IPS-18c (cell line): ENCODE results near the gene GGCT.
"Not testable (repeated sequence)": the region's sequence is repeated elsewhere in the genome, so short reads cannot be mapped to it uniquely, and the experiment has no call there.

Experiments
- H3K4me3 ChIP-seq: 2 replicates; pipeline ENCODE4 v1.7.0; 2013; ENCODE audit warnings: low read depth, mild to moderate bottlenecking, low read length, moderate library complexity; ENCODE audit not compliant: insufficient read depth
- H3K9me3 ChIP-seq: one replicate; pipeline ENCODE4 v1.6.1; 2013; ENCODE audit warnings: mild to moderate bottlenecking, low read length, moderate library complexity; ENCODE audit not compliant: control insufficient read depth, insufficient read depth

The GGCT gene, protein sequence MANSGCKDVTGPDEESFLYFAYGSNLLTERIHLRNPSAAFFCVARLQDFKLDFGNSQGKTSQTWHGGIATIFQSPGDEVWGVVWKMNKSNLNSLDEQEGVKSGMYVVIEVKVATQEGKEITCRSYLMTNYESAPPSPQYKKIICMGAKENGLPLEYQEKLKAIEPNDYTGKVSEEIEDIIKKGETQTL

DNA sequence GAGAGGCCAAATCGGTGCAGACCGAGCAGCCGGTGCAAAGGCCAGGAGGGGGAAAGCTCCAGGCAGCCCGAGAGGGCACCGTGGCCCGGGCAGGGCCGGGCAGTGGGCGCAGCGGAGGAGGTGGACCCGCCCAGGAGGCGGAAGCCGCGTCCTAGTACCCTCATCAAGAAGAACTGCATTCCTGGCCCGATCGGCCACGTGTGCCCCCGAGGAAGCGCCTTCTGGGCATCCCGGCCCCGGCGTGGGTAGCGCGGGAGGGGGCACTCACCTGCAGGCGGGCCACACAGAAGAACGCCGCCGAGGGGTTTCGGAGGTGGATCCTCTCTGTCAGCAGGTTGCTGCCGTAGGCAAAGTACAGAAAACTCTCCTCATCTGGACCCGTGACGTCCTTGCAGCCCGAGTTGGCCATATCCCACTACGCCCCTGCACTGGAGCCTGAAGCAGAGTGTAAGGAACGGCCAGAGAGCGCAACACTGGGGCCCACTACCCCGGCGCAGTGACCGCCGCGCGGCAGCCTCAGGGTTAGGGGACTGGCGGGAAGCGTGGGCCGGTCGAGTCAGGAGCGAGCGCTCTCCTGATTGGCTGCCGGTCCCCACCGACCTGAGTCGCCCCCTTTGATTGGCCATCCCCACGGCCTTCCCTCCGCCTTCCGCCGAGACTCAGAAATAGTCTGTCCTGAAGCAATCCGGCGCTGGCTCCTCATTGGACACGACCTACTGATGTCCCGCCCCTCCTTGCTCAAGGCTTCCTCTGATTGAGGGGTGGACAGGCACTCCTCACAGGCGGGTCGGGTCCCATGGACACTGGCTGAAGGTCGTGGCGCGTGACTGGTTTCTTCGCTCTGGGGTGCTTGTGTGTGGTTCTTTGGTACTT lies at the start of gene GGCT:
TSS of gene GGCT (minus strand) at position 529 of the 873 bp plus-strand sequence. CDS start at position 409, 120 bp downstream.
- H3K9me3 ChIP-seq: peaks cover 3% of the 10 kb centered on the region
- H3K4me3 ChIP-seq: peak within 1 kb of the TSS; percentile 95

DNA sequence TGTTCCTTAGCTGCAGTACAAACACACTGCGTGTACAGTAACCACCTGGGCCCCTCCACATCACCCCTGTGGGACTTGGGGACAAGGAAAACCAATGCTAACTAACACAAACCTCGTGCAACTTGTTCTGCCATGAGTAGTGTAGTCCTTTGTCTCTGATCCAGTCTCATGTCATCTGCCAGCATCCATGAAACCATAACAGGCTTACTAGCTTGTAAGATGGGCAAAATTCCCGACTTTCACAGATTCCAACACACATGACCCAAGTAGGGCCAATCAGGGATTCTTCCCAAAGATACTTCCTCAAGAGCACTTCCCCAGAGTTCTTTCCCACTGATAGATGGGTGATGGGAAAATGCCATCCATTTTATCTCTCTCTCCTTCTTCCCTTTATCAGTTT lies 48.9 kb upstream of the GGCT start:
- Histone ChIP-seq H3K4me3 (no peak overlapping the region), H3K9me3 (no peaks in the 10 kb centered on the region)

DNA sequence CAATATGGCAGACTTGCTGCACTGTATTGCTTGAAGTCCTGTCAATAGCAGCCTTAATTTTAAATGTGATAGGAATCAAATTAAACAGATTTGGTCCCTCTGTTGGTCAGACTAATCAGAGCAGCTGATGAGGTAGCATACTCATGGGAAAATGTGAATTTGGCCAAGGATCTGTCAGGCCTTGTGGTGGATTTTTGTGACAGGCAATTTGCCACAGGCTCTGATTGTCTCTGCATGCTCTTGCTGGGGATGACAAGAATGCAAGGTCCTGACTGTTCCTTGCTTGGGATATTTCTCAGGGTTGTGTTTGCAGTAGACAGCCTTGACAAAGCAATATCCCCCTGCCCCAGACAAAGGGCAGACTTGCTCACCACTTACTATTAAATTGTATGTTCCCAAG lies 48.5 kb upstream of the GGCT start:
- no peak overlapping the region for H3K4me3 ChIP-seq
- no peaks in the 10 kb centered on the region for H3K9me3 ChIP-seq

DNA sequence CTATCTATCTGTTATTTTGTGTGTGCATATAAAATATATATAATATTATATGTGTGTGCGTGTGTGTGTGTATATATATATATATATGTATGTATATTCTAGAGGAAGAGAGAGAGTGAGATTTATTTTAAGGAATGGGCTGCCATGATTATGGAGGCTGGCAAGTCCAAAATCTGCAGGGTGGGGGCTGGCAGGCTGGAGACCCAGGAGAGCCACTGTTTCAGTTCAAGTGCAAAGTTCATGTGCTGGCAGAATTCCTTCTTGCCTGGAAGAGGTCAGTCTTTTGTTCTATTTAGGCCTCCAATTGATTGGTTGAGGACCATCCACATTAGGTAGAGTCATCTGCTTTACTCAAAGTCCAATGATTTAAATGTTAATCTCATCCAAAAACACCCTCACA lies 47.7 kb upstream of the GGCT start:
- Histone ChIP-seq H3K9me3 (no peaks in the 10 kb centered on the region), H3K4me3 (no peak overlapping the region)

DNA sequence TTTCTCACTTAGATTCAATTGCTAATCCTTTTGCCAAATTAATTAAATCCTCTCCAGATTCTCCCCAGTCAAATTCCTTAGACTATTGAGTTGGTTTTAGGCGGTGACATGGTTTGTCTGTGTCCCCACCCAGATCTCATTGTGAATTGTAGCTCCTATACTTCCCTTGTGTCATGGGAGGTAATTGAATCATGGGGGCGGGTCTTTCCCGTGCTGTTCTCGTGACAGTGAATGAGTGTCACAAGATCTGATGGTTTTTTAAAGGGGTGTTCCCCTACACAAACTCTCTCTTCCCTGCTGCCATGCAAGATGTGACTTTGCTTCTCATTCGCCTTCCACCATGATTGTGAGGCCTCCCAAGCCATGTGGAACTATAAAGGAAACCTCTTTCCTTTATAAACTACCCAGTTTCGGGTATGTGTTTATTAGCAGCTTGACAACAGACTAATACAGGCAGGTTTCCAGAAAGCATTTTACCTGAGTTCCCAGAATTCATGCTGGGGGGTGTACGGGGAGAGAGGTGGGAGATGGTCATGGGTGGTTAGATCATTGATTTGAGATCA lies 45.4 kb upstream of the GGCT start:
- no peaks in the 10 kb centered on the region for H3K9me3 ChIP-seq
- no peak overlapping the region for H3K4me3 ChIP-seq

DNA sequence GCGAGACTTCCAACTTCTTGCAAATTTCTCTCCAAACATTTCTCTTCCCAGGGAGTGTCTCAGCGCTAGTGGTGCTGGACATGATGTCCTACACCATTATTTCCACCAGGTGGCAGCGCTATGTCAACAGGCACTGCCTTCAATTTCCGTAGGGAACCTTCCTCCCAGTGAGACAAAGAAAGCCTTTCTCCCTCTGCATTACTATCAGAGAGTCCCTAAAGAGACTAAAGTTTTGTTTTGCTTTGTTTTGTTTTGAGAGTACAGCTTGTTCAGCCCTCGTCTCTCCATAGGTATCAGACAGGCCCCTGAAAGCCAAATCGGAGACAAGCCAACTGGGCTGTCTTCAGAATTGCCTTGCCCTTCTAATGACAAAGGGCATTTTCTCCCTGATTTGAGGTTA lies 44.2 kb upstream of the GGCT start:
- no peak overlapping the region for H3K4me3 ChIP-seq

DNA sequence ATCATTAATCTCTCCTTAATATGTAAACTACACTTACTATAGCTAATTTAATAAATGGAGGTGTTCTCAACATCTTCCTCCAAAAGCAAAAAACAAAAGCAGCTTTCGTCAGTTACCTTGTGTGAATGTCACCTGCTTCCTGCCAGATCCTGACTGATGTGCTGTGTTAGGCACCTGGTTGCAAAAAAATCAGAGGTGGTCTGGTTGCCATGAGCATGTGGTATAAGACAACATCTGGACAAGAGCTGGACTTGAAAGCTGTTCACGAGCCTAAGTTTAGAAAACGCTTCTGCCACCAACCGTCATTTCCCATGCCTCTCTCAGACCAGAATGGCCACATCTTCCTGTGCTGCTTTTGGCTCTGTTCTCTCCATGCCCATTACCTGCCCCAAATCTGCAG lies 42.0 kb upstream of the GGCT start:
- no peaks in the 10 kb centered on the region for H3K9me3 ChIP-seq
- H3K4me3 ChIP-seq: no peak overlapping the region

More for the DNA sequence above, 44.2 kb upstream of the GGCT start:
- H3K9me3 ChIP-seq: no peaks in the 10 kb centered on the region

DNA sequence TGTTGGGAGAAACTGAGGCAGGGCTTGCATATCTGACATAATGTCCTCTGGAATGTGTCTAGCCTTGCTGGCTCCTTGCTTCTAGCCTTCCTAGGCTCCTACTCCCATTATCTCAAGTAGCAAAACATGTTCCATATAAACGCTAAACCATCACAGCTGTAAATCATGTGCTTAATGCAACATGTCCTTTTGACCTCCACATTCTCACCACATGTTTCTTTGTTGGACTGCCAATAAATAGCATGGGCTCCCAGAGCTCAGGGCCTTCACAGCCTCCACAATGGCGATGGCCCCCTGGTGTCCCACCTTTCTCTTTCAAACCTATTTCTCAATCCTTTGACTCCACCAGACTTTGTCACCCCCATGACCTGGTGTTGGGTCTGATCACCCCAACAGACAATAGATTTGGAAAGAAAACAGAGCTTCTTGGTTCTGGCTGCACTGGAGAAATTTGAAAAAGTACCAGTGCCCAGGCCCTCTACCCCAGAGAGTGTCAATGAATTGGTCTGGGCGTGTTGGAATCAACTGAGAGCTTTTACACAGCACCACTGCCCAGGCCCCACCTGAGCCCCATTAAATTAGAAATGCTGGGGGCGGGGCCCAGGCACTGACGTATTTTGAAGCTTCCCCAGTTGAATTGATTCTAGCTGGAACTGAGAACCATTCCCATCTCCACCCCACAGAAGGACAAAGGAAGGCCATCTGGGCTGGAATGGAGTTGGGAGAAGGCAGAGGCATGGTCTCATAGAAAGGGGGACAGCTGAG lies 41.3 kb upstream of the GGCT start:
- H3K9me3 ChIP-seq: no peaks in the 10 kb centered on the region
- H3K4me3 ChIP-seq: no peak overlapping the region

DNA sequence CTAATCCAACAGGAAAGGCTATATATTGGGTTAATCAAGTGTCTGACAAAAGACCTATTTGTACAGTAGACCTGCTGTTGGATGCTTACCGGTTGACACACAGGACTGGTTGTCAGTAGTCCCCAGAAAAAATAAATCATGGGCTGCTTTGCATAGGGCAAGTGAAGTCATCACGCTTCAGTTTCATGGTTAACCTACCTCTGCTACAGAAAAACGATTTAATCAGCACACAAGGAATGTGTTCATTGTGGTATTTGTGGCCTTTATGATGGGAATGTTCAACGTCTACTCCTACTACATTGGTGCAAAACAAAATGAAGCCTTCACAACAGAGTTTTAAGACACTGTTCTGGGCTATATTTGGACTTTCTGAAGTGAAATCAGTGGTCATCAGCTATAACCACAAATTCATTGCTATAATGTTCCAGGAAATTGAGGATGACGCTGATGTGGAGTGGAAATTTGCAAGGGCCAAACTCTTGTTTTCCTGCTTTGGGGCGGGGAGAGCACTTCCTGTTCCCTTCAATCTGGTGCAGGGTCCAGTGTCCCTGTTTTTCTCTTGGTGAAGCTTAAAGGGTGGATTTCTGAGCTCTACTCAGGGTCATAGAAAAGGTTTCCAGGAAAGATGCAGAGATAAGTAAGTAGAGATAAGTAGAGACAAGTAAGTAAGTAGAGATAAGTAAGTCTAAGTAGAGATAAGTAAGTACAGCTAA lies 39.3 kb upstream of the GGCT start:
- Histone ChIP-seq H3K9me3 (no peaks in the 10 kb centered on the region), H3K4me3 (no peak overlapping the region)

DNA sequence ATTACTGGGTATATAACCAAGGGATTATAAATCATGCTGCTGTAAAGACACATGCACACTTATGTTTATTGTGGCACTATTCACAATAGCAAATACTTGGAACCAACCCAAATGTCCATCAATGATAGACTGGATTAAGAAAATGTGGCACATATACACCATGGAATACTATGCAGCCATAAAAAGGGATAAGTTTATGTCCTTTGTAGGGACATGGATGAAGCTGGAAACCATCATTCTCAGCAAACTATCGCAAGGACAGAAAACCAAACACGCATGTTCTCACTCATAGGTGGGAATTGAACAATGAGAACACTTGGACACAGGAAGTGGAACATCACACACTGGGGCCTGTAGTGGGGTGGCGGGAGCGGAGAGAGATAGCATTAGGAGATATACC lies 38.5 kb upstream of the GGCT start:
- not testable (repeated sequence) for H3K9me3 ChIP-seq, H3K4me3 ChIP-seq

DNA sequence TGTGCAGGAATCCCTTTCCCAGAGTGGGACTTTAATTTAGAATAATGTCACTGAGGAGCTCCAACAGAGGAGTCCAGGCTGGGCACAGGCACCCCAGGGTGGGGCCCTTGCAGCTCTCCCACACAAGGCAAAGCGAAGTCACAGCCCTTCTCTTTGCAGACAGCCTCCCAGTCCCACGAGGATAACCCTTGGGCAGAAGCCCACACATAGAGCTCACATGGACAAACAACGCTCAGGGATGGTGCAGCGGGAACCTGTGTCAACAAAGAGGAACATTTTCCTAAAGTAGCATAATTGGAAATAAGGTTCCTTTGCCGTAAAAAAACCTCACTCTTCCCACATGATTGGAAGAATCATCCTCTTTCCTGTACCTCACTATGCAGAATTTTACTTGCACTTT lies 29.3 kb upstream of the GGCT start:
- Histone ChIP-seq H3K9me3 (peaks cover 9% of the 10 kb centered on the region), H3K4me3 (no peak overlapping the region)

DNA sequence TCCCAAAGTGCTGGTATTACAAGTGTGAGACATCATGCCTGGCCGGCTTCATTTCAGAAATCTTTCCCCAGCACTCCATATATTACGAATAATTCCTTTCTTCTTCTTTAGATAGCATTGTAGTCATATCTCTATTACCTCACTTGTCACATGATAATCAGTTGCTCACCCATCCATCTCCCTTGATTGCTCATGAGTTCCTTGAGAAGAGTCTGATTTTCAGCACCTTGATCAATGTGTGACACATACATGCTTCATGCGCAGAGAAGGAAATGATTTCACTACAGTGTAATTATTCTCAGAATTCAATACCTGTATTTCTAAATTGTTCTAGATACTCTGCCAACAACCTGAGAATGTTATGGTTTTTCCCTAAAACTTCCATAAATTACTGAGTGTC lies 26.7 kb upstream of the GGCT start:
- H3K9me3 ChIP-seq: no peaks in the 10 kb centered on the region
- H3K4me3 ChIP-seq: no peak overlapping the region

DNA sequence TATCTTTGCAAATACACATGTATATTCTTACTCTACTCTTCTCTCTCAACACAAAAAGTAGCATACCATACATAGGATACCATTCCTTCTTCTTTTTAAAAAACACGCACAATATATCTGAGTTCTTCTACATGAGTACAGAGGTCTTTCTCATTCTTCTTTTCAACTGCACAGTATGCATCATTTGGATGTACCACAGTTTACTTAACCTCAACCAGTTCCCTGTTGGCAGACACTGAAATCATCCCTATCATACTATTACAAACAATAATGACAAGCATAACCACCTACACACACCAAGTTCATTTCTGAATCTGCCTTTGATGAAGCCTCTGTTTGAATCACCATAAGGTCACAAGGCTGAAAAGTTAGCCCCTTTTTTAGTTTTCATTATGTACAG lies 25.7 kb upstream of the GGCT start:
- no peaks in the 10 kb centered on the region for H3K9me3 ChIP-seq

DNA sequence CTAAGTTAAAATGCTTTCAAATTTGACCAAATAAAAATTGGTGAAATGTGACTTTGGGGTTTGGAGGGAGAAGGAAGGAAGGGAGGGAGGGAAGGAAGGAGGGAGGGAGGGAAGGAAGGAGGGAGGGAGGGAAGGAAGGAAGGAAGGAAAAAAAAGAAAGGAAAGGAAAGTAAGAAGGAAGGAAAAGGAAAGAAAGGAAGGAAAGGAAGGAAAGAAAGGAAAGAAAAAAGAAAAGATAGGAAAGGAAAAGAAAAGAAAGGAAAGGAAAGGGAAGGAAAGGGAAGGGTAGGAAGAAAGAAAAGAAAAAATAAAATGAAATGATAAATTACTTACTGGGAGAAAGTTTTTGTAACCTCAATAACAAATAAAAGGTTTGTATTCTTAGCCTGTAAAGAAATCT lies 24.1 kb upstream of the GGCT start:
- H3K9me3 ChIP-seq: peaks cover 2% of the 10 kb centered on the region
- H3K4me3 ChIP-seq: no peak overlapping the region

More for the DNA sequence above, 25.7 kb upstream of the GGCT start:
- H3K4me3 ChIP-seq: no peak overlapping the region

DNA sequence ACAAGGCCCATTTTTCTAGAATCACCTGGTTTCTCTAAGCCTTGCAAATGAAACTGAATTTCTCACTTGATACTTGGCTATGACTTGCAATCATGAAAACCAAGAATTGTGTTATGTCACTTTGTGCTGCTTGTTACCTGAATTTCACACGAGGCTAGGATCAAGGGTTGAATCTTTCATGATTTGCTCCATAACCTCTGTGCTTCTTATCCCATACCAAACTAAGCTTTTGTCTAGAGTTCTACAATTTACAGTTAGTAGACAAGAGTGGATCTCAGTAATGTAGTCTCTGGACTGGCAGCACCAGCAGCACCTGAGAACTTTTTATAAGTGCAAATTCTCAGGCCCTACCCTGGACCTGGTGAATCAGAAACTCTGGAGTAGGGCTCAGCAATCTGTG lies 22.7 kb upstream of the GGCT start:
- H3K9me3 ChIP-seq, H3K4me3 ChIP-seq: not testable (repeated sequence)

DNA sequence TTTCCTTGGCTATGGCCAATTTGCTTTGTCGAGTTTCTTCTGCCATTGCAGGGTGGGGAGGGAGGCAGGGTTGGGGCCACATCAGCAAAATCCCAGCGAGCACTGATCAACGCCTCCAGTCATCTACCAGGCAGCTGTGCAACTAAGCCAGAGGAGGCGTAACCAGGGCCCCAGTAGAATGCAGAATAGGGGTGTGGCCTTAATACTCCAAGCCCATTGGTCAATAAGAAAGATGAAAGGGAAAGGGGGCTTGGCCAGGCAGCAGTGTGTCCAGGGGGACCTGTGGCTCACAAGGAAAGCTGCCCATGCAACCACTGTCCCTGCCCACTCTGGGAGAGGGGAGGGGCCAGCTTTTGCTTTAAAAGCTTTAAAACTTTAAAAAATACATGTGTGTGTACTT lies 21.5 kb upstream of the GGCT start:
- Histone ChIP-seq H3K4me3 (no peak overlapping the region), H3K9me3 (peaks cover 2% of the 10 kb centered on the region)

DNA sequence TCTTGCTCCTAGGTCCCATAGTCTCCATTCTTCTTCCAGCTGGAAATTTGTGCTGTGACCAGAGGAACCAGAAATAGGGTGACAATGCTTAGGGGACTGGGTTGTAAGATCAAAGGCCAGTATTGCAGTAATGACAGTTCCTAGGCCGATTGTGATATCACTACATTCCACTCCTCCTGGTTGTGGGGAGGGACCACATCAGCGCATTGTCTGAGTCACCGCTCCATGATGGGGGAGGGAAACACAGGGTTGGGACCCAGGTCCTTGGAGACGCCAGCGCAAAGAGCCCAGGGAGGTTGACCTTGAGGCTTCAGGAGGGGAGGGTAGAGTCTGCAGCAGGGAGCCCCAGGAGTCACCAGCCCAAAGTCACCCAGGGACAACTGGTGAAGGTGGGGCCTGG lies 20.8 kb upstream of the GGCT start:
- Histone ChIP-seq H3K9me3 (peaks cover 2% of the 10 kb centered on the region), H3K4me3 (no peak overlapping the region)
